NCI-H510A treated with DMSO at 0.1 percent for 48 hours (cell line): ENCODE measurements around the gene NRXN3.
A peak's percentile ranks its signal among the peaks of the same experiment; 100 is the strongest.

Experiments used
- DNase-seq: peaks from one replicate; lab custom pipeline; 2025; lab: John Stamatoyannopoulos, UW

NRXN3 gene

GRCh38 chr14:78242086-78242485 is 71.9 kb downstream of the NRXN3 start:
- no peak for DNase-seq

DNA sequence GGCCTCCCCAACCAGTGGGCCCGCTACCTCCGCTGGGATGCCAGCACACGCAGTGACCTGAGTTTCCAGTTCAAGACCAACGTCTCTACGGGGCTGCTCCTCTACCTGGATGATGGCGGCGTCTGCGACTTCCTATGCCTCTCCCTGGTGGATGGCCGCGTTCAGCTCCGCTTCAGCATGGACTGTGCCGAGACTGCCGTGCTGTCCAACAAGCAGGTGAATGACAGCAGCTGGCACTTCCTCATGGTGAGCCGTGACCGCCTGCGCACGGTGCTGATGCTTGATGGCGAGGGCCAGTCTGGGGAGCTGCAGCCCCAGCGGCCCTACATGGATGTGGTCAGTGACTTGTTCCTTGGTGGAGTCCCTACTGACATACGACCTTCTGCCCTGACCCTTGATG is 73.0 kb downstream of the NRXN3 start:
- no peak for DNase-seq

DNA sequence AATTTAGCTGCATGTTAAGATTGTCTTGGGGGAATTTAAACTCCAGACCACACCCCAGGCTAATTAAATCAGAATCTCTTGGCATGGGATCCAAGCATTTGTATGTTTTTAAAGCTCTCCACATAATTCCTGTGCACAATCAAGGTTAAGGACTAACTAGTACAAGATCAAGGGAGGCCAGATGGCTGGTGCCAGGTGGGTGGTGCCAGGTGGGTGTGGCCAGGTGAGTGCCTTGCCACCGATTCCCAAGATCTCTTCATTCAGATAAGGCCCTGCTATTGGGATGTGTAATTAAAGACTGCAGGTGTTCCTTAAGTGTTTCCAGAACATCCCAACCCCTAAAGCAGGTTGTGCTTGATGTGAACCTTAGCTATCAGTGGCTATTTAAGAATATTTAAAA is 75.1 kb downstream of the NRXN3 start:
- no peak for DNase-seq

- no peak for DNase-seq
Observed at GRCh38 chr14:78248501-78249090, 78.4 kb downstream of the NRXN3 start.

GRCh38 chr14:78251308-78251707 is 81.1 kb downstream of the NRXN3 start:
- no peak for DNase-seq

DNA sequence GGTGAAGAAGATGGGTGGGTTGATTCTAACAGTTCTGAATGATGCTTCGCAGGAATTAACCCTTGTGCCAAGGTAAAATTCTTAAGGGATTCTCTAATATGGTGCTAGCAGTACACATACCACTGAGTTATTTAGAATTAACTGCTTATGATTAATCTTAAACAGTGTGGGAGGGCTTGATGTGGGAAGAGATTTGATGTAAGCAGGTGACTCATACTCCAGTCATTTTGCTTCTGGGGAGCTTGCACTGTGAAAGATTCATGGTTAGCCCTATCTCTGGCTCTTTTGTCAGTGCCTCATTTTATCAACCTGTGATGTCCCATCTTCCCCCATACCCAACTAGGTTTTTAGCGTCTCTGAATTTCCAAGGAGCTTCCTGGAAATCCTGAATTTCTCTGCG is 83.8 kb downstream of the NRXN3 start:
- DNase-seq: no peak

GRCh38 chr14:78254911-78255461 is 84.8 kb downstream of the NRXN3 start:
- DNase-seq: peak; percentile 29

DNA sequence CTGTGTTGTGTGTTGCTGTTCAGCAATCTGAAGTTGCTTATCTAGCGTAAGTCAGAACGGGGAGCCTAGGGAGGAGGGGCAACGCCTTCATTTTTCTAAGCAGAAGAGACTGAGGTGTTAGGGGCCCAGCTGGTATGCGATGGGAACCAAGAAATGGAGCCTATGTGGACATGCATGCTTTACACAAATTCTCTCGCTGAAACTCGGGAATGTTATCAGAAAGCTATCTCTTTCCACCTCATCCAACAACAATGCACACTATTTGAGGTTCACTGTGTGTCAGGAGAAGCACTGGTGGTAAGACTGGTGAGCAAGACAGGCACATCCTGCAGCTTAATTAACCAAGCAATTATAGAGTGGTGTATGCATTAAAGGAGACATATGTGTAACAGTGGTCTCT is 89.7 kb downstream of the NRXN3 start:
- DNase-seq: no peak

GRCh38 chr14:78278464-78279250 is 108.5 kb downstream of the NRXN3 start:
- peak; percentile 84 for DNase-seq

DNA sequence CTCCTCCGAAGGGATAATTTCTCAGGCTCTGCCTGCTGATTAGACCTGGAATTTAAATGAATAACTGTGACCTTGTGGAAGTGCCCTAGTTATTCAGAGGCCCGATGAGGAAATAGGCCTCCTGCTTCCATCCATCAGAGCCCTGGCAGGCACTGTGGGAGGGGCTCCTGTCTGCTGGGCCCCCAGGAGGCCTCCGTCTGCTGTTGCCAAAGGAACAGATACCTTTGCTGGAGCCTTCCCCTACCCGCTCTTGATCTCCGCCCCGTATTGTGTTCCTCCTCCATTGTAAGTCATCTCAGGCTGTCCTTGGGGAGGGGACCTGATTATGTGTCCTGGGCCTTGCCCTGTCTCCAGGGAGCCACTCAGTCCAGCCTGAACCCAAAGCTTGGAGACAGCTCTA is 112.3 kb downstream of the NRXN3 start:
- no peak for DNase-seq

DNA sequence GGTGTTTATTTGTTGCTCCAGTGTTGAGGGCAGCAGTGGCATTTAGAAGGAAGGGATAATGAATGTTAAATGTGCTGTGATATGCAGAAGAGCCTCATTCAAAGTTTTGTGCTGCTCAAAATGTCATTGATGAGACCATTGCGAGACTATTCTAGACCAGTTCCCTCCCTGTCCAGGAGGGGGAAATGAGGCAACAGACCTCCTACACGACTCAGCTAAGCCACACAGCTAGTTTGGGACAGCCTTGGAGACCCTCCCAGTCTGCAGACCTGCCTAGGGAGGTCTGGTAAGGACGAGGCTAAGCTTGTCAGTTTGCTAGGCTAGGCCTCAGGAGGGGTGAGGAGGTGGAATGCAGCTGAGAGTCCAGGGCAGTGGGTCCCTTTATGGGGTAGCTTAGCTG is 116.0 kb downstream of the NRXN3 start:
- no peak for DNase-seq

GRCh38 chr14:78292003-78292402 is 121.8 kb downstream of the NRXN3 start:
- DNase-seq: no peak

- DNase-seq: no peak
Observed at GRCh38 chr14:78297858-78298257, 127.7 kb downstream of the NRXN3 start.

DNA sequence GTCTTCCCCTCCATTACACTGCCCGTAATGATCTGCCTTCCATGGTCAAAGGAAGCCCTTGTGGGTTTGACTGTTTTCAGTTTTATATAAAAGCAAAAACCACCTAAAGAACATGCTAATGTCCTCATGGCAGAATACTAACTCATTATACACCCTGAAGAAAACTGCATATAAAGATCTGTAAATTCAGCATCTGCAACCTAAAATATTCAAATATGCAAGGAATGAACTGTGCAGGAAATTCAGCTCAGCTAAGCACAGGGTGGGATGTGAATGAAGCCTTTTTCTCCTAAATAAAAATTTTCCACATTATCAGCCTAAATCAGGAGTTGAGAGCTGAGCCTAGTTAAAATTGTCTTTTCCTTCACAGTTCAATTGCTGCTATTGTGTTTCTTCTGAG is 128.1 kb downstream of the NRXN3 start:
- no peak for DNase-seq

- peak; percentile 21 for DNase-seq
Observed at GRCh38 chr14:78302841-78303240, 132.7 kb downstream of the NRXN3 start.

DNA sequence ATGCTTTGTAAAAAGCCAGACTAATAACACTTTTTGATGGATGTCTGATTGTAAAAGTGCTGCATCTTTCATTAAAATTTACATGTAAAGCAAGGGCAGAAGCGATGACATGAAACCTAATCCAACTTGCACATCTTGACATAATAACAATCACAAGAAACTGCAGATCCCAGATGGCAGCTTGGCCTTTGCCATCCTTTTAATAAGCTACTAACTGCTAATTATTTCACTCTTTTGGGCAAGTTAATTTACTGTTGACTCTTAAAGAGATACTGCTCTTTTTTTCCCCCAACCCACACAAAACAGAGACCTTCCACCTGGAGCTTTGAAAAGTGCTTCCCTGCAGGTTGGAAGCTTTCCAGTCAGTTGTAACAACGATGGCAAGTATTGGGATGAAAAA is 137.5 kb downstream of the NRXN3 start:
- no peak for DNase-seq

GRCh38 chr14:78308079-78308478 is 137.9 kb downstream of the NRXN3 start:
- DNase-seq: no peak

DNA sequence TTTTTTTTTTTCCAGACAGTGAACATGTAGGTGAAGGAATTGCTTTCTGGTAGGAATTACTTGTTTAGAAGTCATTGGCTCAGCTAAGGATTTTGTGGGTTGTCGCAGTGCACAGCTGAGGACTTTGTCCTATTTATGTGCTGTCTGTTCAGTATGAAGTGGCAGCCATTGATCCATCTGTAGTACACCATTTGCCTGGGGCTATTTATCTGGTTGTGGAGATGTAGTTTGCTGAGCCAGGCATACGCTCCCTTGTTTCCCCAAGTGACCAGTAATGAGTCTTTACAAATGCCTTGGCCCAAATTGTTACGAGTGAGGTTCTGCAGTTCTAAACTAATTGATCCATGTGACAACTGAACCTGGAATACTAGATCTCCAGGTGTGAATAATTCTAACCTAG is 140.1 kb downstream of the NRXN3 start:
- DNase-seq: no peak

DNA sequence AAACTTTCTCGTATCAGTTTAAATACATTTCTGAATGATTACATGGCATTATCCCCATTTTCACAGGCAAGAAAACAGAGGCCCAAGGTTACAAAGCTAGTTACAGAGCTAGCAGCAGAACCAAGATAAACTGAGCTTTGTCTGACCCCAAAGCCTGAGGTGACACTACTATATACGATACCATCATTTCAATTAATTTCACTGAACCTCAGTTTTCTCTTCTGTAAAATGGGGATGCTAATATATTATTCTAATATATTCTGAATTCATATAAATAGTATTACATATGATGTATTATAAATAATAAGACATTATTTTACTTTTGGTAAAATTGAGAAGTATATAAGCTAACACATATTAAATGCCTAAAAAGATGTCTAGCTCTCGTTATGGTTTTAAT is 143.3 kb downstream of the NRXN3 start:
- DNase-seq: no peak

- DNase-seq: no peak
Observed at GRCh38 chr14:78314484-78314883, 144.3 kb downstream of the NRXN3 start.

- DNase-seq: no peak
Observed at GRCh38 chr14:78316052-78316451, 145.9 kb downstream of the NRXN3 start.

DNA sequence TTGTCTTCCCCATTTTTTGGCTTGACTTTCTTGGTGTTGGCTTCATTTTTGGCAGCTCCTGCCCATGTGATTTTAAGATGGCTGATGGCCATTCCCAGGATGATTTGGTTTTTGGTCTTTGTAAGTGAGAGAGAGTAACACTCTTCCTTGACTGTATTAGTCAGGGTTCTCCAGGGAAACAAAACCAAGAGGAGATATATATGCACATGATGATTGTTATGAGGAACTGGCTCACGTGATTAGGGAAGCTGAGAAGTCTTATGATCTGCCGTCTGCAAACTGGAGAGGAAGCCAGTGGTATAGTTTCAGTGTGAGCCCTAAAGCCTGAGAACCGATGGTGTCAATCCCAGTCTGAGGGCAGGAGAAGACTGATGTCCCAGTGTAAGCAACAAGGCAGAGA is 146.6 kb downstream of the NRXN3 start:
- DNase-seq: no peak

- no peak for DNase-seq
Observed at GRCh38 chr14:78319406-78319805, 149.2 kb downstream of the NRXN3 start.
